Measurements from ENCODE around the gene ANO1. TPM values are rescaled to one million over a fixed set of nuclear protein-coding genes. Genes with fewer than 3 reads are reported as not detected.
"Not testable (repeated sequence)": the region's sequence is repeated elsewhere in the genome, so short reads cannot be mapped to it uniquely, and the experiment has no call there.

Gene ANO1
- polyA plus RNA-seq, 4 donors = 1.1 to 8.3 (median 2.9) TPM; not detected in 1

GRCh38 chr11:70033711-70034070 is 44.4 kb upstream of the ANO1 start:
- Histone ChIP-seq H3K9me3 (ENCODE audit: control insufficient read depth in 2 of 2, insufficient read depth in 1 of 2, low read depth in 1 of 2, low read length in 1 of 2) (peaks cover 0 to 13% of the 10 kb centered on the region in 2 donors), H3K4me3 (ENCODE audit: low read depth in 1 of 3, low read length in 3 of 3) (no peak overlapping the region), H3K27ac (ENCODE audit: low read depth in 1 of 3, low read length in 2 of 3) (no peak overlapping the region), H3K4me1 (ENCODE audit: control insufficient read depth in 3 of 3, insufficient read depth in 2 of 3, low read depth in 1 of 3, low read length in 2 of 3) (no peaks in the 10 kb centered on the region), H3K27me3 (ENCODE audit: control insufficient read depth in 3 of 3, insufficient read depth in 3 of 3, low read length in 3 of 3) (peaks cover 0 to 10% (median 4%) of the 10 kb centered on the region in 3 donors), H3K36me3 (ENCODE audit: control insufficient read depth in 3 of 3, insufficient read depth in 2 of 3, low read depth in 1 of 3, low read length in 3 of 3) (no peaks in the 10 kb centered on the region)
- no peak for DNase-seq
- WGBS, 3 donors = 82 to 92% (median 91%) methylated on average over 4 of the region's 4 CpGs
- FAIRE-seq = no peak

- DNase-seq (no peak), FAIRE-seq (no peak)
- no peaks in the 10 kb centered on the region for H3K36me3 ChIP-seq (ENCODE audit: control insufficient read depth in 3 of 3, insufficient read depth in 2 of 3, low read depth in 1 of 3, low read length in 3 of 3)
- 48 to 70% (median 60%) methylated on average over 11 of the region's 11 CpGs for WGBS, 3 donors
- H3K27ac ChIP-seq (ENCODE audit: low read depth in 1 of 3, low read length in 2 of 3) = no peak overlapping the region
- no peaks in the 10 kb centered on the region for H3K4me1 ChIP-seq (ENCODE audit: control insufficient read depth in 3 of 3, insufficient read depth in 2 of 3, low read depth in 1 of 3, low read length in 2 of 3)
- H3K27me3 ChIP-seq (ENCODE audit: control insufficient read depth in 3 of 3, insufficient read depth in 3 of 3, low read length in 3 of 3) = peaks cover 0 to 10% (median 4%) of the 10 kb centered on the region in 3 donors
- H3K9me3 ChIP-seq (ENCODE audit: control insufficient read depth in 2 of 2, insufficient read depth in 1 of 2, low read depth in 1 of 2, low read length in 1 of 2) = peaks cover 0 to 19% of the 10 kb centered on the region in 2 donors
- no peak overlapping the region for H3K4me3 ChIP-seq (ENCODE audit: low read depth in 1 of 3, low read length in 3 of 3)
These were observed 43.3 kb upstream of the ANO1 start for GRCh38 chr11:70034740-70035365.

DNA sequence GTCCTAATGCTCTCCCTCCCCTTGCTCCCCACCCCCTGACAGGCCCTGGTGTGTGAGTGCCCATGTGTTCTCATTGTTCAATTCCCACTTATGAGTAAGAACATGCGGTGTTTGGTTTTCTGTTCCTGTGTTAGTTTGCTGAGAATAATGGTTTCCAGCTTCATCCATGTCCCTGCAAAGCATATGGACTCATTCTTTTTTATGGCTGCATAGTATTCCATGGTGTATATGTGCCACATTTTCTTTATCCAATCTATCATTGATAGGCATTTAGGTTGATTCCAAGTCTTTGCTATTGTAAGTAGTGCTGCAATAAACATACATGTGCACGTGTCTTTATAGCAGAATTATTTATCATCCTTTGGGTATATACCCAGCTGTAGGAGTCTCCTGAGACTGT is 42.5 kb upstream of the ANO1 start:
- not testable (repeated sequence) for DNase-seq; H3K4me3 ChIP-seq (ENCODE audit: low read depth in 1 of 3, low read length in 3 of 3); H3K4me1 ChIP-seq (ENCODE audit: control insufficient read depth in 3 of 3, insufficient read depth in 2 of 3, low read depth in 1 of 3, low read length in 2 of 3); FAIRE-seq; H3K27me3 ChIP-seq (ENCODE audit: control insufficient read depth in 3 of 3, insufficient read depth in 3 of 3, low read length in 3 of 3); H3K27ac ChIP-seq (ENCODE audit: low read depth in 1 of 3, low read length in 2 of 3); H3K36me3 ChIP-seq (ENCODE audit: control insufficient read depth in 3 of 3, insufficient read depth in 2 of 3, low read depth in 1 of 3, low read length in 3 of 3)
- WGBS, 3 donors = 85 to 91% (median 86%) methylated on average over 2 of the region's 2 CpGs
- peaks cover 0 to 19% of the 10 kb centered on the region in 2 donors for H3K9me3 ChIP-seq (ENCODE audit: control insufficient read depth in 2 of 2, insufficient read depth in 1 of 2, low read depth in 1 of 2, low read length in 1 of 2)

DNA sequence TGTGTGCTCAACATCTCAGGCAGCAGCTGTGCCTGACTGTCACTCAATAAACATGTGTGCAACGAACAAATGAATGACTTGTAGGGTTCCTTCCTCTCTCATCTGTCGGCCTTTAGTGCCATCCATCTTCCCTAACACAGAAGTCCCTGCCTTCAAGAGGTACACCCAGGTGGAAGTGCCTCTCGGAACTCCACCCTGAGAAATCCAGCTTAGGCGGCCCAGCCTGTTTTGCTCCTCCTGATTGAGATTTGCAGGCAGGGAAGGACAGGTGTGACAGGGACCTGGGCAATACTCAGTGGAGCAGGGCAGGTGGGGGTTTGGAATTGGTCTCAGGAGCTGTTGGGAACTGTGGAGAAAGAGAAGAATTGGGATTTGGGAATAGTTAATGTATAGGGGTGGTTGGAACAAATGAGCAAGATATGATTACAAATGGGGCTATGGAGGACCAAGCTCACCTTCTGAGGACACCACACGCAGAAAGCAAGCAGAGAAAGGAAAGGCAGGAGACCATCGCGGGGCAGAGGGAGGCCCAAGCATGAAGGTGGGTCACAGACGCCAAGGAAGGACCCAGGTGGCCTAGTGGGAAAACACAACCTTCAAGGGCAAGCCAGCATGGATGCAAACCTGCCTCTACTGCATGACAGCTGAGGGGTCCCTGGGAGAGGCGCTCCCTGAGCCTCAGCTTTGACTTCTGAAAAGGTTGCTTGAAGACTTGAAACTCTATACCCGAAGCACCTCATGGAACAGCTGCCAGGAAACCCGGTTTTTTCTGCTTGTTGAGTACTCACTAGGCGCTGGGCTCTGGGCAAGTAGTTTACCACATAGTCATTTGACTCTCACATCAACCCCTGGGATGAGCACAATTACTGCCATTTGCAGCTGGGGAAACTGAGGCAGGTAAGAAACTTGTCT is 40.9 kb upstream of the ANO1 start:
- peaks cover 0 to 21% of the 10 kb centered on the region in 2 donors for H3K9me3 ChIP-seq (ENCODE audit: control insufficient read depth in 2 of 2, insufficient read depth in 1 of 2, low read depth in 1 of 2, low read length in 1 of 2)
- FAIRE-seq = no peak
- peaks cover 3 to 10% (median 4%) of the 10 kb centered on the region in 3 donors for H3K27me3 ChIP-seq (ENCODE audit: control insufficient read depth in 3 of 3, insufficient read depth in 3 of 3, low read length in 3 of 3)
- no peak for DNase-seq
- whole genome bisulfite sequencing, 3 donors = 86 to 90% (median 89%) methylated on average over 12 of the region's 12 CpGs
- H3K4me3 ChIP-seq (ENCODE audit: low read depth in 1 of 3, low read length in 3 of 3) = no peak overlapping the region
- H3K27ac ChIP-seq (ENCODE audit: low read depth in 1 of 3, low read length in 2 of 3) = no peak overlapping the region
- H3K4me1 ChIP-seq (ENCODE audit: control insufficient read depth in 3 of 3, insufficient read depth in 2 of 3, low read depth in 1 of 3, low read length in 2 of 3) = no peaks in the 10 kb centered on the region
- no peaks in the 10 kb centered on the region for H3K36me3 ChIP-seq (ENCODE audit: control insufficient read depth in 3 of 3, insufficient read depth in 2 of 3, low read depth in 1 of 3, low read length in 3 of 3)

DNA sequence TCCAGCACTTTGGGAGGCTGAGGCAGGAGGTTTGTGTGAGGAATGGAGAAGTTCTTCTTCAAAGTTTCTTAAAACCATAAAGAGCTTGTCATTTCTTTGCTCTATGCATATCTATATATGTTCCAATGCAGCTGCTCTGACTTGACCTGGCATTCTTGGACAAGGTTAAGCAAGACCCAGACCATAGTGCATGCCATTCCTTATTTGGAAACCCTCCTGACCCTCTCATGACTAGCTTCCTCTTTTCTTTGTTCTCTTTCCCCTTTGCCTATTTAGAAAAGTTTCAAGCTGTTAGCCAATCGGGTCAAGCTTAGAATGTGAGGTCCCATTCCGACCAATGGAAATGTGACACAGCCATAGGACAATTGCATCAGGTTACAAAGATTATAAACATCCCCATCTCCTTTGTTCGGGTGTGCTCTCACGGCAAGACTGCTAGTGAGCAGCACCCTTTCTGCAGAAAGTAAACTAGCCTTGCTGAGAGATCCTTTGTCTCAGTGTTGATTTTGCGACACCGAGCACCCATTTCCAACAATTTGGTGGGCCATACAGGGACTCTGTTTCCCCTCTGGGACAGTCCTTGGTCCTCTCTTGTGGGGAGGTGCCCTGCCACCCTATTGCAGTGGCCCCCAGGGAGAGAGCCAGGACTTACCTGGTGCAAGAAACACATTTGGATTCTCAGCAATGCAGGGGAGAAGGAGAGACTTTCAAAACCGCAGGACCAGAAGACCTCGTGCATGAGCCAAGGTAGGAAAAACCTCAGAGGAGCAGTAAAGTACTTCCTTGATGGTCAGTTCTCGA is 39.9 kb upstream of the ANO1 start:
- Histone ChIP-seq H3K36me3 (ENCODE audit: control insufficient read depth in 3 of 3, insufficient read depth in 2 of 3, low read depth in 1 of 3, low read length in 3 of 3) (no peaks in the 10 kb centered on the region), H3K27me3 (ENCODE audit: control insufficient read depth in 3 of 3, insufficient read depth in 3 of 3, low read length in 3 of 3) (peaks cover 3 to 10% (median 4%) of the 10 kb centered on the region in 3 donors), H3K27ac (ENCODE audit: low read depth in 1 of 3, low read length in 2 of 3) (no peak overlapping the region), H3K4me1 (ENCODE audit: control insufficient read depth in 3 of 3, insufficient read depth in 2 of 3, low read depth in 1 of 3, low read length in 2 of 3) (no peaks in the 10 kb centered on the region), H3K9me3 (ENCODE audit: control insufficient read depth in 2 of 2, insufficient read depth in 1 of 2, low read depth in 1 of 2, low read length in 1 of 2) (peaks cover 0 to 26% of the 10 kb centered on the region in 2 donors), H3K4me3 (ENCODE audit: low read depth in 1 of 3, low read length in 3 of 3) (no peak overlapping the region)
- FAIRE-seq (no peak), DNase-seq (no peak)
- 83 to 89% (median 86%) methylated on average over 9 of the region's 9 CpGs for WGBS, 3 donors

DNA sequence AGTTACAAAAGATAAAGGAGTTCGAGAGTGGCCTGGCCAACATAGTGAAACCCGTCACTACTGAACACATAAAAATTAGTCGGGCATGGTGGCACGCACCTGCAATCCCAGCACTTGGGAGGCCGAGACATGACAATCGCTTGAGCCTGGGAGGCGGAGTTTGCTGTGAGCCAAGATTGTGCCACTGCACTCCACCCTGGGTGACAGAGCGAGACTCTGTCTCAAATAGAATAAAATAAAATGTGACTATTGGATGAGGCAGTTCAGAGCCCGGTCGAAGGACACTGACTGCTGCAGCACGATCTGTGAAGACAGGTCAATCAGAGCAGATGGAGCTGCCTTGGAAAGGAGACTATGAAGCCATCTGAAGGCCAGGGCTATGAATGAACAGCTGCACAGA is 37.7 kb upstream of the ANO1 start:
- H3K4me1 ChIP-seq (ENCODE audit: control insufficient read depth in 3 of 3, insufficient read depth in 2 of 3, low read depth in 1 of 3, low read length in 2 of 3) = no peaks in the 10 kb centered on the region

DNA sequence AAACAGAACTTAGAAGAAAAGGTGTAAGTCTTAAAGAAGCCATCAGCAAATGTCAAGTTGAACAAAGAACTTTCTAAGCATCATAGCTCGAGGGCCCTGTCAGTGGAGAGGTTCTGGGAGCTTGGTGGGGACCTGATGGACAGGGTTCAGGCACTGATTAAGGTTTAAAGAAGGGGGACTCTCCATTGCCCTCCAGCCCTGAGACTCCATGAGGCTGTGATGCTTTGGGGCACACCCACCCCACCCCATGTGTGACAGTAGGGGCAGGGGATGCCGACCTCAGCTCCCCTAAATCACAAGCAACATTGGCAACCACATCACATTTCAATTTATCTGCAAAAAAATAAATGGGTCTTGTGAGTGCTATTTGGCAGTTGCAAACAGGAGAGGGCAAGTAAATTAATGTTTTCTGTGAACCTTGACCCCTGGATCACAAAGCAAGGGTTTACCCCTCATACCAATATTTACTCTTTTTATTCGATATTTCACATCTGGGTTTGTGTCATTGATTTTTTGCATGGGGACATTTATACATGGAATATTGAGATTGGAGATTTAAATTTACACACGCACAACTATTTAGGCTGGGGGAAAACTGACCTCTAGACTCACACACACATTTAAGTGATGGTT is 37.1 kb upstream of the ANO1 start:
- Histone ChIP-seq H3K27me3 (ENCODE audit: control insufficient read depth in 3 of 3, insufficient read depth in 3 of 3, low read length in 3 of 3) (peaks cover 3 to 4% (median 3%) of the 10 kb centered on the region in 3 donors), H3K9me3 (ENCODE audit: control insufficient read depth in 2 of 2, insufficient read depth in 1 of 2, low read depth in 1 of 2, low read length in 1 of 2) (peaks cover 0 to 26% of the 10 kb centered on the region in 2 donors), H3K4me1 (ENCODE audit: control insufficient read depth in 3 of 3, insufficient read depth in 2 of 3, low read depth in 1 of 3, low read length in 2 of 3) (no peaks in the 10 kb centered on the region), H3K27ac (ENCODE audit: low read depth in 1 of 3, low read length in 2 of 3) (no peak overlapping the region), H3K4me3 (ENCODE audit: low read depth in 1 of 3, low read length in 3 of 3) (no peak overlapping the region), H3K36me3 (ENCODE audit: control insufficient read depth in 3 of 3, insufficient read depth in 2 of 3, low read depth in 1 of 3, low read length in 3 of 3) (no peaks in the 10 kb centered on the region)
- no peak for DNase-seq
- no peak for FAIRE-seq
- 70 to 77% (median 71%) methylated on average over 4 of the region's 4 CpGs for WGBS, 3 donors

More for the DNA sequence above, 37.7 kb upstream of the ANO1 start:
- peaks cover 0 to 26% of the 10 kb centered on the region in 2 donors for H3K9me3 ChIP-seq (ENCODE audit: control insufficient read depth in 2 of 2, insufficient read depth in 1 of 2, low read depth in 1 of 2, low read length in 1 of 2)
- H3K27me3 ChIP-seq (ENCODE audit: control insufficient read depth in 3 of 3, insufficient read depth in 3 of 3, low read length in 3 of 3) = peaks cover 3 to 4% (median 3%) of the 10 kb centered on the region in 3 donors
- 93 to 94% (median 93%) methylated on average over 11 of the region's 11 CpGs for WGBS, 3 donors
- FAIRE-seq = no peak
- H3K36me3 ChIP-seq (ENCODE audit: control insufficient read depth in 3 of 3, insufficient read depth in 2 of 3, low read depth in 1 of 3, low read length in 3 of 3) = no peaks in the 10 kb centered on the region
- DNase-seq = no peak
- H3K27ac ChIP-seq (ENCODE audit: low read depth in 1 of 3, low read length in 2 of 3) = no peak overlapping the region
- no peak overlapping the region for H3K4me3 ChIP-seq (ENCODE audit: low read depth in 1 of 3, low read length in 3 of 3)

GRCh38 chr11:70043482-70043881 is 34.6 kb upstream of the ANO1 start:
- FAIRE-seq (no peak), DNase-seq (no peak)
- Histone ChIP-seq H3K4me3 (ENCODE audit: low read depth in 1 of 3, low read length in 3 of 3) (no peak overlapping the region), H3K4me1 (ENCODE audit: control insufficient read depth in 3 of 3, insufficient read depth in 2 of 3, low read depth in 1 of 3, low read length in 2 of 3) (no peaks in the 10 kb centered on the region), H3K9me3 (ENCODE audit: control insufficient read depth in 2 of 2, insufficient read depth in 1 of 2, low read depth in 1 of 2, low read length in 1 of 2) (peaks cover 0 to 15% of the 10 kb centered on the region in 2 donors), H3K27me3 (ENCODE audit: control insufficient read depth in 3 of 3, insufficient read depth in 3 of 3, low read length in 3 of 3) (peaks cover 0 to 3% (median 0%) of the 10 kb centered on the region in 3 donors), H3K36me3 (ENCODE audit: control insufficient read depth in 3 of 3, insufficient read depth in 2 of 3, low read depth in 1 of 3, low read length in 3 of 3) (no peaks in the 10 kb centered on the region), H3K27ac (ENCODE audit: low read depth in 1 of 3, low read length in 2 of 3) (no peak overlapping the region)
- WGBS, 3 donors = 83 to 92% (median 89%) methylated on average over 1 of the region's 1 CpG

All from small intestine (tissue), 7 donors.